SK-N-MC (cell line): ENCODE measurements around the gene PDZRN3.

Source experiments
- EZH2 ChIP-seq: fragments of 200-600 bp; sonication (generic); IDR thresholded peaks from one replicate; pipeline ENCODE4 v1.6.1; 2017; ENCODE audit warnings: antibody characterized with exemption
- FOXP2 ChIP-seq: optimal IDR thresholded peaks from 2 replicates; pipeline ENCODE3; 2011; ENCODE audit warnings: mild to moderate bottlenecking, moderate library complexity; ENCODE audit not compliant: insufficient read depth; ENCODE audit errors: extremely low read length, control extremely low read depth
- POLR2AphosphoS5 ChIP-seq: IDR thresholded peaks from 2 replicates; pipeline ENCODE4 v1.6.1; 2012; ENCODE audit warnings: mild to moderate bottlenecking, low read depth, low read length, borderline replicate concordance

DNA sequence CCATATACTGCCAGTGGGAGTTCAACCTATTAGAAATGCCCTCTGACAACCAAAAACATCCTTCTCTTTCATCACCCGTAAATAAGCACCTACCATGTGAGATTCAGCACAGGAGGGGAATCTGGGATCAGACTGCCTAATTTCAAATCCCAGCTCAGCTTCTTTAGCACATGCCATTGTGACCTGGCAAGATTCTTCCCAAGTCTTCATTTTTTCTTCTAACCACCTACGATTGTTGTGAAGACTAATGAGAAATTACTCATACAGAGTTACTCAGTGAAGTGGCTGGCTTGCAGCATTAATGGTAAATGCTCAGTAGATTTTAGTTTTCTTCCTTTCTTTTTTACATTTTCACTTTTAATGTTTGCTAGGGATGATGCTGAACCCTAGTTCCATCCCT lies 176.7 kb downstream of the PDZRN3 start:
- TF ChIP-seq POLR2AphosphoS5: no peak
- TF ChIP-seq EZH2: no peak
- TF ChIP-seq FOXP2: no peak
